ENCODE measurements around the gene PPIC. TPM values are rescaled to one million over a fixed set of nuclear protein-coding genes. Genes with fewer than 3 reads are reported as not detected.
"Not testable (repeated sequence)": the region's sequence is repeated elsewhere in the genome, so short reads cannot be mapped to it uniquely, and the experiment has no call there.

PPIC gene
- total and polyA plus RNA-seq, 7 experiments from 2014 or later: not detected

- ATAC-seq (no peak), DNase-seq (no peak)
- intact Hi-C loops (cut with micrococcal nuclease): no loop called here
- Histone ChIP-seq H3K27me3 (ENCODE audit: control insufficient read depth in 2 of 2, insufficient read depth in 2 of 2, low read length in 2 of 2) (no peaks in the 10 kb centered on the region), H3K9me3 (ENCODE audit: control insufficient read depth in 2 of 3, low read length in 3 of 3) (no peaks in the 10 kb centered on the region), H3K27ac (ENCODE audit: low read depth, low read length) (no peak overlapping the region), H3K4me3 (ENCODE audit: low read length) (no peak overlapping the region), H3K36me3 (ENCODE audit: control insufficient read depth in 2 of 3, insufficient read depth in 3 of 3, low read length in 3 of 3) (no peaks in the 10 kb centered on the region), H3K4me1 (ENCODE audit: control insufficient read depth in 2 of 2, insufficient read depth in 2 of 2, low read length in 2 of 2) (no peaks in the 10 kb centered on the region)
- Mint-ChIP-seq H3K27ac (no peak overlapping the region), H3K4me3 (no peak overlapping the region), H3K27me3 (peaks cover 0 to 4% (median 0%) of the 10 kb centered on the region in 5 donors), H3K36me3 (no peaks in the 10 kb centered on the region), H3K4me1 (no peaks in the 10 kb centered on the region), H3K9me3 (no peaks in the 10 kb centered on the region)
- ChIA-PET POLR2A (no interaction called here), CTCF (no interaction called here)
These were observed 57.8 kb downstream of the PPIC start for GRCh38 chr5:122978644-122979297.

GRCh38 chr5:122978068-122978467 is 58.5 kb downstream of the PPIC start:
- no peak overlapping the region for H3K4me3 Mint-ChIP-seq
- no peaks in the 10 kb centered on the region for H3K4me1 Mint-ChIP-seq
- H3K27ac Mint-ChIP-seq: no peak overlapping the region
- intact Hi-C loops (cut with micrococcal nuclease): no loop called here
- Histone ChIP-seq H3K27me3 (ENCODE audit: control insufficient read depth in 2 of 2, insufficient read depth in 2 of 2, low read length in 2 of 2) (no peaks in the 10 kb centered on the region), H3K4me1 (ENCODE audit: control insufficient read depth in 2 of 2, insufficient read depth in 2 of 2, low read length in 2 of 2) (no peaks in the 10 kb centered on the region), H3K4me3 (ENCODE audit: low read length) (no peak overlapping the region), H3K36me3 (ENCODE audit: control insufficient read depth in 2 of 3, insufficient read depth in 3 of 3, low read length in 3 of 3) (no peaks in the 10 kb centered on the region), H3K27ac (ENCODE audit: low read depth, low read length) (no peak overlapping the region), H3K9me3 (ENCODE audit: control insufficient read depth in 2 of 3, low read length in 3 of 3) (no peaks in the 10 kb centered on the region)
- DNase-seq: no peak
- peaks cover 0 to 2% (median 0%) of the 10 kb centered on the region in 5 donors for H3K36me3 Mint-ChIP-seq
- H3K9me3 Mint-ChIP-seq: no peaks in the 10 kb centered on the region
- ATAC-seq: no peak
- ChIA-PET POLR2A (no interaction called here), CTCF (no interaction called here)
- peaks cover 0 to 4% (median 0%) of the 10 kb centered on the region in 5 donors for H3K27me3 Mint-ChIP-seq

GRCh38 chr5:122977319-122977718 is 59.2 kb downstream of the PPIC start:
- Mint-ChIP-seq H3K36me3 (peaks cover 0 to 4% (median 0%) of the 10 kb centered on the region in 5 donors), H3K27ac (no peak overlapping the region), H3K4me3 (no peak overlapping the region), H3K4me1 (no peaks in the 10 kb centered on the region), H3K9me3 (no peaks in the 10 kb centered on the region), H3K27me3 (peaks cover 0 to 4% (median 0%) of the 10 kb centered on the region in 5 donors)
- Histone ChIP-seq H3K9me3 (ENCODE audit: control insufficient read depth in 2 of 3, low read length in 3 of 3) (no peaks in the 10 kb centered on the region), H3K27me3 (ENCODE audit: control insufficient read depth in 2 of 2, insufficient read depth in 2 of 2, low read length in 2 of 2) (no peaks in the 10 kb centered on the region), H3K4me3 (ENCODE audit: low read length) (no peak overlapping the region), H3K4me1 (ENCODE audit: control insufficient read depth in 2 of 2, insufficient read depth in 2 of 2, low read length in 2 of 2) (no peaks in the 10 kb centered on the region), H3K36me3 (ENCODE audit: control insufficient read depth in 2 of 3, insufficient read depth in 3 of 3, low read length in 3 of 3) (no peaks in the 10 kb centered on the region), H3K27ac (ENCODE audit: low read depth, low read length) (no peak overlapping the region)
- intact Hi-C loops (cut with micrococcal nuclease): no loop called here
- DNase-seq (no peak), ATAC-seq (no peak)
- CTCF ChIA-PET: no interaction called here
- POLR2A ChIA-PET: no interaction called here

GRCh38 chr5:122974251-122974650 is 62.3 kb downstream of the PPIC start:
- DNase-seq; intact Hi-C loops (cut with micrococcal nuclease); H3K27me3 ChIP-seq (ENCODE audit: control insufficient read depth in 2 of 2, insufficient read depth in 2 of 2, low read length in 2 of 2); H3K4me3 Mint-ChIP-seq; H3K4me1 ChIP-seq (ENCODE audit: control insufficient read depth in 2 of 2, insufficient read depth in 2 of 2, low read length in 2 of 2); H3K36me3 ChIP-seq (ENCODE audit: control insufficient read depth in 2 of 3, insufficient read depth in 3 of 3, low read length in 3 of 3); H3K36me3 Mint-ChIP-seq; POLR2A ChIA-PET; H3K27me3 Mint-ChIP-seq; H3K4me1 Mint-ChIP-seq; H3K9me3 Mint-ChIP-seq; H3K4me3 ChIP-seq (ENCODE audit: low read length); H3K27ac Mint-ChIP-seq; ATAC-seq; H3K27ac ChIP-seq (ENCODE audit: low read depth, low read length); H3K9me3 ChIP-seq (ENCODE audit: control insufficient read depth in 2 of 3, low read length in 3 of 3); CTCF ChIA-PET: not testable (repeated sequence)

GRCh38 chr5:122973759-122974158 is 62.8 kb downstream of the PPIC start:
- CTCF ChIA-PET; DNase-seq; H3K36me3 ChIP-seq (ENCODE audit: control insufficient read depth in 2 of 3, insufficient read depth in 3 of 3, low read length in 3 of 3); H3K27me3 Mint-ChIP-seq; H3K36me3 Mint-ChIP-seq; ATAC-seq; H3K27ac Mint-ChIP-seq; H3K4me3 Mint-ChIP-seq; H3K9me3 ChIP-seq (ENCODE audit: control insufficient read depth in 2 of 3, low read length in 3 of 3); H3K27me3 ChIP-seq (ENCODE audit: control insufficient read depth in 2 of 2, insufficient read depth in 2 of 2, low read length in 2 of 2); H3K27ac ChIP-seq (ENCODE audit: low read depth, low read length); H3K9me3 Mint-ChIP-seq; intact Hi-C loops (cut with micrococcal nuclease); H3K4me1 Mint-ChIP-seq; POLR2A ChIA-PET; H3K4me1 ChIP-seq (ENCODE audit: control insufficient read depth in 2 of 2, insufficient read depth in 2 of 2, low read length in 2 of 2); H3K4me3 ChIP-seq (ENCODE audit: low read length): not testable (repeated sequence)

Other genes with a start within 250 kb of the PPIC start
- gene SNX24, start 191.1 kb downstream of the PPIC start, total RNA-seq: 1 to 10 TPM; 1.3 to 3.5 (median 2.4) TPM
- 1 to 10 TPM; 1.2 to 2.1 TPM for gene SNX24, start 191.1 kb downstream of the PPIC start, polyA plus RNA-seq
- not detected for gene PRDM6, start 52.5 kb upstream of the PPIC start, total RNA-seq
- not detected for gene PRDM6, start 52.5 kb upstream of the PPIC start, polyA plus RNA-seq

All from naive thymus-derived CD4-positive, alpha-beta T cell (primary cell).